Measurements from ENCODE around the gene CAMTA1.

Gene CAMTA1

GRCh38 chr1:6753320-6754140, 31.7 kb upstream of the CAMTA1 start:
- DNase-seq (ENCODE audit: low read depth) = no peak
- no peak for TF ChIP-seq CTCF (conservative IDR thresholded peaks at IDR 0.05; ENCODE audit: low read depth, low read length)
- no peak overlapping the region for H3K4me3 ChIP-seq (ENCODE audit: low read length)

DNA sequence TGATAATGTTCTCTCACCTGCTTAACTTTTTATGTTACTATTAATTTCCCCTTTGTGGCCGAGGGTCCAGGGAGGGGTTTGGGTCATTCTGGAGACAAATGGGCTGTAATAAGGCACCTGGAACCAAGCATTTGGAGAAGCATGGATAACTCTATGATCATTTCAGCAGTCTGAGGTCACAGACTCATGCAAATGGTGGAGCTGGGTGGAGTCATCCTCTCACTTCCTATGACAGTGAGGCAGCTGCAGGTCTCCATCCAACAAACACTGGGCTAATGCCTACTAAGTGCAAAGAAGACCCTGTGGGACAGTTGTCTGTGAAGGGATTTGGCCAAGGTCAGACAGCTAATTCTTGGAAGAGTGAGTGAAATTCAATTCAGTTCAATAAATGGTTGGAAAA, 28.8 kb upstream of the CAMTA1 start:
- DNase-seq (ENCODE audit: low read depth) = no peak
- no peak for TF ChIP-seq CTCF (conservative IDR thresholded peaks at IDR 0.05; ENCODE audit: low read depth, low read length)
- H3K4me3 ChIP-seq (ENCODE audit: low read length) = no peak overlapping the region

DNA sequence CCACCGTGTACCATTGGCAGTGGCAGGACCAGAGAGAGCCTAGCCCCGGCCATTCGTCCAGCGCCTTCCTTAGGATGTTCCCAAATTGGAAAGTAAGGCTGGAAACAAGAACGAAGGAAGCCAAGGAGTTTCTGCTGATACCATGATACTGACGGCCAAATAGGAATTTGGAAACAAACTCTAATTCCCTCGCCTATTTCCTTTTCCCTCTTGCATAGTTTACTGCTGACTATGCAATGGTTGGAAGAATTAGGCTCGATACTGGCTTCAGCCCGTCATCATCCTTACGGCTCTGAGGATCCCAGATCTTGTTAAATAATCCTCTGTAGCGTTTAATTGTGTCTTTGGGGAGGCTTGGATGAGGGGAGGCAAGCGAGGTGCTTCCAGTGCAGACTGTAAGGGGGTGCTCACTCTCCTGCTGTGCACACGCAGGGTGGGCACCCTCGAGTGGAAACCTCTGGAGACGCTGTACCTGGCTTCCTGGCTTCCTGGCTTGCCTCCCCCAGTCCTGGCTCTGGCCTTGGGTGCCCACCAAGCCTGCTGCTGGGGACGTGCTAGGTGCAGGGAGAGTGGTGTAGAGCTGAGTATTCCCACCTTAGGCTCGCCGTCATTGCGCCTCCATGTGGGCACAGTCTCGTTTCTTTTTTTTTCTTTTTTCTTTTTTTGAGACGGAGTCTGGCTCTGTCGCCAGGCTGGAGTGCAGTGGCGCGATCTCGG, 27.4 kb upstream of the CAMTA1 start:
- H3K4me3 ChIP-seq (ENCODE audit: low read length) = no peak overlapping the region
- no peak for TF ChIP-seq CTCF (conservative IDR thresholded peaks at IDR 0.05; ENCODE audit: low read depth, low read length)
- DNase-seq (ENCODE audit: low read depth) = no peak

- no peak for DNase-seq (ENCODE audit: low read depth)
- TF ChIP-seq CTCF (conservative IDR thresholded peaks at IDR 0.05; ENCODE audit: low read depth, low read length) = no peak
- no peak overlapping the region for H3K4me3 ChIP-seq (ENCODE audit: low read length)
Observed at GRCh38 chr1:6761196-6761737, 24.0 kb upstream of the CAMTA1 start.

DNA sequence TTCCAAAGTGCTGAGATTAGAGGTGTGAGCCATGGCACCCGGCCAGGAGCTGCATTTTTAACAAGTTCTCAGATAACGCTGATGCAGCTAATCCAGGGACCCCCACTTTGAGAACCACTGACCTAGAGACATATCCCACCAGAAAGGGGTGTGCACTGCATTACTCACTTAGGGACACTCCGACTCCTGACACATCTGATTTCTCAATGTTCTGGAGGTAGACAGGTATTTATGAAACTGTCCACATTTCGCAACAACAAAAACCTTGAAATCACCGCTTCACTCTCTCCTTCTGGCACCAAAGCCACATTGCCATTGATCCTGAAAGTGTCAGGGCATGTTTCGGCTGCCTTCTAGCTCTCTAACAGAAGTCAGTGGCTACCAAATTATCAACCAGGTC, 23.2 kb upstream of the CAMTA1 start:
- TF ChIP-seq CTCF (conservative IDR thresholded peaks at IDR 0.05; ENCODE audit: low read depth, low read length) = no peak
- no peak overlapping the region for H3K4me3 ChIP-seq (ENCODE audit: low read length)
- DNase-seq (ENCODE audit: low read depth) = no peak

DNA sequence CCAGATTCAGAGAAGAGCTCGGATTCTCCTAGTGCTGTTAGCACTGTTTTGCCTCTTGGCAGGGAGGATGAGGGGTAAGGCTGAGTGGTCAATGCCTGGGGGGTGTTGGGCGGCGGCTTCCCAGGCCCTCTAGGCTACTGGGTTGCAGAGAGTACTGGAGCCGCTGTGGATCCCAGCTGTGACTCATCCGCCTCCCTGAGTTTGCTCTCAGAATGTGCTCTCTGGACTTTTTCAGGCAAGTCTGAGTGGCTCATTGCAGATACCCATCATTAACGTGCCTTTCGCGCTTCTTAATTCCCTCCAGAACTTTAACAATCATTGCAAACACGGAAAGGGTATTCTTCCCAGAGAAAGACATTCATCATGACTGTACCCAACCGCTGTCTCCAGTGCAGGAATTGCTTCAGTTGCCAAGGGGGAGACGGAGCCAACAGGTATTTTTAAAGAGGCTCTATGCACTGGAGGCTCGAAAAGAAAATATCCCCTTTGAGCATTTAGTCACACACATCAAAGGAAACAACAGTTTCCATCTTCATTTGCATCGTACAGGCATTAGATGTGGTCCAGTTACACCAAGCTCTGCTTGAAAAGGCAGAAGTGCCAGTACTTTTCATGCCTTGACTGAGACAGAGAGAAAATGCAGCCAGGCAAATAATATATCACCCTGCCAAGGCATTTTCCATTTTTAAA, 14.4 kb upstream of the CAMTA1 start:
- DNase-seq (ENCODE audit: low read depth) = no peak
- no peak for TF ChIP-seq CTCF (conservative IDR thresholded peaks at IDR 0.05; ENCODE audit: low read depth, low read length)
- H3K4me3 ChIP-seq (ENCODE audit: low read length) = no peak overlapping the region

All from retinal pigment epithelial cell (primary cell).